ENCODE data around the gene KCNH6.
A peak's percentile ranks its signal among the peaks of the same experiment; 100 is the strongest.

The KCNH6 gene, protein sequence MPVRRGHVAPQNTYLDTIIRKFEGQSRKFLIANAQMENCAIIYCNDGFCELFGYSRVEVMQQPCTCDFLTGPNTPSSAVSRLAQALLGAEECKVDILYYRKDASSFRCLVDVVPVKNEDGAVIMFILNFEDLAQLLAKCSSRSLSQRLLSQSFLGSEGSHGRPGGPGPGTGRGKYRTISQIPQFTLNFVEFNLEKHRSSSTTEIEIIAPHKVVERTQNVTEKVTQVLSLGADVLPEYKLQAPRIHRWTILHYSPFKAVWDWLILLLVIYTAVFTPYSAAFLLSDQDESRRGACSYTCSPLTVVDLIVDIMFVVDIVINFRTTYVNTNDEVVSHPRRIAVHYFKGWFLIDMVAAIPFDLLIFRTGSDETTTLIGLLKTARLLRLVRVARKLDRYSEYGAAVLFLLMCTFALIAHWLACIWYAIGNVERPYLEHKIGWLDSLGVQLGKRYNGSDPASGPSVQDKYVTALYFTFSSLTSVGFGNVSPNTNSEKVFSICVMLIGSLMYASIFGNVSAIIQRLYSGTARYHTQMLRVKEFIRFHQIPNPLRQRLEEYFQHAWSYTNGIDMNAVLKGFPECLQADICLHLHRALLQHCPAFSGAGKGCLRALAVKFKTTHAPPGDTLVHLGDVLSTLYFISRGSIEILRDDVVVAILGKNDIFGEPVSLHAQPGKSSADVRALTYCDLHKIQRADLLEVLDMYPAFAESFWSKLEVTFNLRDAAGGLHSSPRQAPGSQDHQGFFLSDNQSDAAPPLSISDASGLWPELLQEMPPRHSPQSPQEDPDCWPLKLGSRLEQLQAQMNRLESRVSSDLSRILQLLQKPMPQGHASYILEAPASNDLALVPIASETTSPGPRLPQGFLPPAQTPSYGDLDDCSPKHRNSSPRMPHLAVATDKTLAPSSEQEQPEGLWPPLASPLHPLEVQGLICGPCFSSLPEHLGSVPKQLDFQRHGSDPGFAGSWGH

DNA sequence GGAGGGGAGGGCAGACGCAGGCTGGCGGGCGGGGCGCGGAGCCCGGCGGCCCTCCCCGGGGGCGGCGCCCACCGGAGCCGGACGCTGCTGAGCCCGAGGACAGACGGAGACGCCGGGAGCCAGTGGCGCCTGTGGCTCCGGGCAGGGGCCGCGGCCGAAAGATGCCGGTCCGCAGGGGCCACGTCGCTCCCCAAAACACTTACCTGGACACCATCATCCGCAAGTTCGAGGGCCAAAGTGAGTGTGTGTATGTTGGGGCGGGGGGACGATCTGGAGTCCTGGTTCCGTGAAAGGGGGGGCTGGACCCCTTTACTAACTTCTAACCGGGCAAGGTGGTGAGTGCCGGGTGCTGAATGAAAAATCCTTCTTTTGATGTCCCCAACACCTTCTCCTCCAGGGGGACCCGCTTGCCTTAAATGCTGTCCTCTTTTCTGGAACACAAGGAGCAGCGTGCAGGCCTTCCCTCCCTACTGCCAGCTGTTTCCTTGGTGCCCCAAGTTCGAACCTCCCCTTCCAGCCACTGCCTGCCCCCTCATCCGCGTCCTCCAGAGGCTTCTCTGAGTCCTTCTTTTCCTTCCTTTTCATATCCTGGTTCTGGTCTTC lies at the start of gene KCNH6:
Gene KCNH6, plus strand, starts transcription at position 106 of the 603 bp plus-strand sequence. Its CDS starts 56 bp downstream, at position 162.
- Mint-ChIP-seq H3K27me3 (peaks cover 23% of the 10 kb centered on the region), H3K4me3 (no peak within 1 kb of the TSS), H3K27ac (no peak within 1 kb of the TSS), H3K36me3 (ENCODE audit: low read depth) (no peaks in the 10 kb centered on the region), H3K4me1 (ENCODE audit: low read depth) (no peaks in the 10 kb centered on the region), H3K9me3 (no peaks in the 10 kb centered on the region)

- Mint-ChIP-seq H3K4me3 (no peak overlapping the region), H3K9me3 (no peaks in the 10 kb centered on the region), H3K4me1 (ENCODE audit: low read depth) (peaks cover 14% of the 10 kb centered on the region), H3K36me3 (ENCODE audit: low read depth) (no peaks in the 10 kb centered on the region), H3K27me3 (peaks cover 38% of the 10 kb centered on the region), H3K27ac (no peak overlapping the region)
Observed at GRCh38 chr17:63474174-63474573, 49.0 kb upstream of the KCNH6 start.

GRCh38 chr17:63474586-63475460 lies 48.3 kb upstream of the KCNH6 start:
- H3K4me3 Mint-ChIP-seq = no peak overlapping the region
- no peak overlapping the region for H3K27ac Mint-ChIP-seq
- no peaks in the 10 kb centered on the region for H3K9me3 Mint-ChIP-seq
- H3K4me1 Mint-ChIP-seq (ENCODE audit: low read depth) = peaks cover 14% of the 10 kb centered on the region
- H3K36me3 Mint-ChIP-seq (ENCODE audit: low read depth) = no peaks in the 10 kb centered on the region
- peaks cover 38% of the 10 kb centered on the region for H3K27me3 Mint-ChIP-seq

- no peaks in the 10 kb centered on the region for H3K36me3 Mint-ChIP-seq (ENCODE audit: low read depth)
- peaks cover 14% of the 10 kb centered on the region for H3K4me1 Mint-ChIP-seq (ENCODE audit: low read depth)
- peaks cover 38% of the 10 kb centered on the region for H3K27me3 Mint-ChIP-seq
- H3K4me3 Mint-ChIP-seq = peak overlapping the region; percentile 35
- H3K9me3 Mint-ChIP-seq = no peaks in the 10 kb centered on the region
- H3K27ac Mint-ChIP-seq = no peak overlapping the region
Observed at GRCh38 chr17:63475491-63476412, 47.4 kb upstream of the KCNH6 start.

DNA sequence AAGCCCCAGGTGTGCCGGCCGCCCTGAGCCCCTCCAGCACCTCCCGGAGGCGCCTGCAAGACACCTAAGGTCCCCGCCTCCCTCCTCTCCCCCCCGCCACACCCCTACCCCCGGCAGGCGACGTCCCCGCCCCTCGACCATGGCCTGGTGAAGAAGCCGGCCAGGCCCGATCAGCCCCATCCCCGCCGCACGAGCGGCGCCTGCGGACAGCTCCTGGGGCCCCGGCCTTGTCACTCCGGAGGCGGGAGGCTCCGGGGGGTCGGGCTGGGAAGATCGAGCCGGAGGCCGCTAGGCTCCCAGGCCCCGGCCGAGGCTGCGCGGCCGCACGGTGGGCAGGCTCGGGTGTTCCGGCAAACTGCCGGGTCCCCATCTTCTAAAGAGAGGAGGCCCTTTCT lies 46.7 kb upstream of the KCNH6 start:
- Mint-ChIP-seq H3K27ac (no peak overlapping the region), H3K27me3 (peaks cover 32% of the 10 kb centered on the region), H3K36me3 (ENCODE audit: low read depth) (no peaks in the 10 kb centered on the region), H3K4me1 (ENCODE audit: low read depth) (peaks cover 14% of the 10 kb centered on the region), H3K9me3 (no peaks in the 10 kb centered on the region), H3K4me3 (peak overlapping the region; percentile 35)

GRCh38 chr17:63476854-63477479 lies 46.2 kb upstream of the KCNH6 start, which contains the start of gene ACE:
Gene ACE, plus strand, starts transcription at chr17:63477061. Its CDS starts 34 bp downstream, at chr17:63477095.
- H3K36me3 Mint-ChIP-seq (ENCODE audit: low read depth) = no peaks in the 10 kb centered on the region
- no peak within 1 kb of the TSS for H3K27ac Mint-ChIP-seq
- H3K4me1 Mint-ChIP-seq (ENCODE audit: low read depth) = peaks cover 14% of the 10 kb centered on the region
- H3K27me3 Mint-ChIP-seq = peaks cover 28% of the 10 kb centered on the region
- peak within 1 kb of the TSS; percentile 72 for H3K4me3 Mint-ChIP-seq
- H3K9me3 Mint-ChIP-seq = no peaks in the 10 kb centered on the region

DNA sequence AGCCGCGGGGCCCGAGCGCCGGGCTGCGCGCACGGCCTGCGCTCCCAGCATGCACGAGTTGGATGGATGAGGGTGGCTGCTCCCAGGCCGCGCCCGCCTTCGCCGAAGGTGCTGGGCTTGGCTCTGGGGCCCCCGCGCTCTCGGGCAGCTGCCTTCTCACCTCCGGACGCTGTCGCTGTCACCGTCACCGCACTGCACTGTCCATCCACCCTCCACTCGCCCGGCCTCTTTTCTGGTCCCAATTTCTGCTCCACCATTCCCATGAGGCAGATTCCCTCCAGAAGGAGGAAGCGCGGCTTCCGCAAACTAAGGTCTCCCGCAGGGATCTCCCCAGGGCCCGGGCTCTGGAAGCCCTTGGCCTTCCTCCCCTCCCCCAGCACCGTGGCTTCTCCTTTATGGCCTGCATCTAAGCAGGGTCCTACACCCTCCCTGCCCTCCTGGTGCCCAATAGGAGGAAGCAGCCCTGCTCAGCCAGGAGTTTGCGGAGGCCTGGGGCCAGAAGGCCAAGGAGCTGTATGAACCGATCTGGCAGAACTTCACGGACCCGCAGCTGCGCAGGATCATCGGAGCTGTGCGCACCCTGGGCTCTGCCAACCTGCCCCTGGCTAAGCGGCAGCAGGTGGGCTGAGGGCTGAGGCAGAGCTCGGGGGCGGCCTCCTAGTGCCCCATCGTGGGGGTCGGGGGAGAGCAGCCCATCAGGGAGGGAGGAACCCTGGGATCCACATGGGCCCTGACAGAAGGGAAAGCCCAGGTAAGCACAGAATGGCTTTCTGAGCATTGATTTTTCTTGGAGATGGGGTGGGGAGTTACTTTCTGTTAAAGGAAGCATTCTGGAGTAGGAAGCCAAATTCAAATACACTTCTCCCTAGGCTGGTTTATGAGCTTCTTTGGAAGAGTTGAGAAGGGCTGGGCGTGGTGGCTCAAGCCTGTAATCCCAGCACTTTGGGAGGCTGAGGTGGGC lies 45.4 kb upstream of the KCNH6 start:
- Mint-ChIP-seq H3K4me1 (ENCODE audit: low read depth) (peaks cover 14% of the 10 kb centered on the region), H3K27ac (no peak overlapping the region)

DNA sequence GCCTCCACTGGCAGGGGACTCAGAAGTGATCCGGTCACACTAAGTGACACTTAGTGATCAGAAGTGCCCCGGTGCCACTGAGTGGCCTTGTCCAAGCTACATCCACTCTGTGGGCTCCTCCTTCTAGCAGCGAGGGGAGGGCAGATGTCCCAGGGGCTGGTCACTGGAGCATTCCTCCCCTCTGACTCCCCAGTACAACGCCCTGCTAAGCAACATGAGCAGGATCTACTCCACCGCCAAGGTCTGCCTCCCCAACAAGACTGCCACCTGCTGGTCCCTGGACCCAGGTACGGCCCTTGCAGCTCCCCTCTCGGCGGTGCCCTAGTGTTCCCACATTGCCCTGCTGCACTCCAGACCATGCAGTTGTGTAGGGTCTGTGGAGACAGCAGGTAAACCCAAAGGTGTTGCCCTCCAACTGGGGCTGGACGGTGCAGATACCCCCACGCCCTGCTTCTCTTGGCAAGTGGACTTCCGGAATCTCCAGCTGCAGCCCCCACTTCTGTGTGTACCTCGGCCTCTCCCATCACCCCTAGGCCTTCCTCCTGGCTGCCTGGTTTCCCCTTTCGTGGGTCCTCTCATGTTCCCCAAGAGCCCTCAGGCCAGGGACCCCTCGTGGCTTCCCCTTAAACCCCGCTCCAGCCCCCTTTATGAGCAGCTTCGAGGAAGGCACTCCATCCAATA lies 44.2 kb upstream of the KCNH6 start:
- Mint-ChIP-seq H3K4me3 (no peak overlapping the region), H3K27ac (no peak overlapping the region), H3K27me3 (peaks cover 28% of the 10 kb centered on the region), H3K9me3 (no peaks in the 10 kb centered on the region), H3K4me1 (ENCODE audit: low read depth) (peaks cover 14% of the 10 kb centered on the region), H3K36me3 (ENCODE audit: low read depth) (no peaks in the 10 kb centered on the region)

More for the DNA sequence above, 45.4 kb upstream of the KCNH6 start:
- Mint-ChIP-seq H3K27me3 (peaks cover 28% of the 10 kb centered on the region), H3K9me3 (no peaks in the 10 kb centered on the region), H3K36me3 (ENCODE audit: low read depth) (no peaks in the 10 kb centered on the region), H3K4me3 (peak overlapping the region; percentile 72)

- Mint-ChIP-seq H3K27me3 (peaks cover 28% of the 10 kb centered on the region), H3K36me3 (ENCODE audit: low read depth) (no peaks in the 10 kb centered on the region), H3K4me3 (no peak overlapping the region), H3K27ac (no peak overlapping the region), H3K9me3 (no peaks in the 10 kb centered on the region), H3K4me1 (ENCODE audit: low read depth) (peaks cover 14% of the 10 kb centered on the region)
Observed at GRCh38 chr17:63479495-63480184, 43.5 kb upstream of the KCNH6 start.

- Mint-ChIP-seq H3K4me3 (no peak overlapping the region), H3K27me3 (peaks cover 24% of the 10 kb centered on the region), H3K4me1 (ENCODE audit: low read depth) (peaks cover 14% of the 10 kb centered on the region), H3K9me3 (no peaks in the 10 kb centered on the region), H3K36me3 (ENCODE audit: low read depth) (no peaks in the 10 kb centered on the region), H3K27ac (no peak overlapping the region)
Observed at GRCh38 chr17:63480192-63480784, 42.9 kb upstream of the KCNH6 start.

Data from stimulated activated naive CD8-positive, alpha-beta T cell treated with anti-CD3 and anti-CD28 coated beads, Interleukin-15, Interleukin-2, amounts not matched to agents 100 ng/mL and 50 ng/mL, for 24 hours (primary cell).